OCI-LY7 (cell line): ENCODE results near the gene F2RL3. TPM values are rescaled to one million over a fixed set of nuclear protein-coding genes. Genes with fewer than 3 reads are reported as not detected.

Source experiments
- BruUV-seq: library from RNA; stranded (reverse); fragments of 400-500 nt; replicated peaks from 2 replicates; lab custom pipeline; 2021; lab: Mats Ljungman, UMichigan
- CTCF ChIA-PET: fragments of 300-600 bp; sonication (Branson Sonifier 250); formaldehyde crosslinking; loops from one replicate; lab custom pipeline; 2022; ENCODE audit warnings: antibody characterized with exemption; ENCODE audit not compliant: unreplicated experiment; lab: Charles Lee
- POLR2A ChIA-PET: fragments of 300-600 bp; sonication (Branson Sonifier 250); formaldehyde crosslinking; loops from one replicate; lab custom pipeline; 2022; ENCODE audit warnings: antibody characterized with exemption; lab: Charles Lee
- DNase-seq: peaks from one replicate; pipeline ENCODE4 v3.0.0-alpha.2; 2015; ENCODE audit warnings: low spot score
- H2AFZ ChIP-seq: fragments of 200-600 bp; sonication (generic), shearing (Covaris generic); 2 replicates; pipeline ENCODE4 v1.6.1; 2014; ENCODE audit warnings: mild to moderate bottlenecking, antibody characterized with exemption, low read length, moderate library complexity
- H3K27ac ChIP-seq: fragments of 200-600 bp; sonication (generic); 2 replicates; pipeline ENCODE4 v1.5.1; 2014; ENCODE audit warnings: mixed run types, low read depth, mild to moderate bottlenecking, moderate library complexity, low read length, inconsistent platforms; ENCODE audit not compliant: poor library complexity, severe bottlenecking
- H3K36me3 ChIP-seq: fragments of 200-600 bp; sonication (generic); 2 replicates; pipeline ENCODE4 v1.6.1; 2014; ENCODE audit warnings: mild to moderate bottlenecking, antibody characterized with exemption, low read length, moderate library complexity, mixed read lengths; ENCODE audit not compliant: insufficient read depth
- H3K4me1 ChIP-seq: fragments of 200-600 bp; sonication (generic); 2 replicates; pipeline ENCODE4 v1.5.1; 2014; ENCODE audit warnings: mild to moderate bottlenecking, low read length; ENCODE audit not compliant: insufficient read depth, poor library complexity, severe bottlenecking
- H3K4me2 ChIP-seq: fragments of 200-600 bp; sonication (generic); 2 replicates; pipeline ENCODE4 v1.6.1; 2014; ENCODE audit warnings: mild to moderate bottlenecking, low read length
- H3K4me3 ChIP-seq: fragments of 200-600 bp; sonication (generic); 2 replicates; pipeline ENCODE4 v1.5.1; 2014; ENCODE audit warnings: mild to moderate bottlenecking, low read depth, low read length; ENCODE audit not compliant: poor library complexity, severe bottlenecking
- H3K79me2 ChIP-seq: fragments of 200-600 bp; sonication (generic); 2 replicates; pipeline ENCODE4 v1.6.1; 2016; ENCODE audit warnings: low read depth, mild to moderate bottlenecking, low read length, moderate library complexity, mixed read lengths; ENCODE audit not compliant: insufficient read depth
- H3K9me2 ChIP-seq: fragments of 200-600 bp; sonication (generic); 2 replicates; pipeline ENCODE4 v1.6.1; 2016; ENCODE audit warnings: mild to moderate bottlenecking, low read length, mixed read lengths; ENCODE audit not compliant: insufficient read depth
- H3K9me3 ChIP-seq: fragments of 200-600 bp; sonication (generic); 2 replicates; pipeline ENCODE4 v1.6.1; 2014; ENCODE audit warnings: mild to moderate bottlenecking, mixed run types, low read length, mixed read lengths
- H4K20me1 ChIP-seq: fragments of 200-600 bp; sonication (generic); 2 replicates; pipeline ENCODE4 v1.6.1; 2014; ENCODE audit warnings: mild to moderate bottlenecking, antibody characterized with exemption, low read length, moderate library complexity, mixed read lengths; ENCODE audit not compliant: insufficient read depth
- EZH2phosphoT487 ChIP-seq: fragments of 200-600 bp; sonication (generic); IDR thresholded peaks from 2 replicates; pipeline ENCODE4 v1.6.1; 2018; ENCODE audit warnings: low read depth, borderline replicate concordance, mild to moderate bottlenecking, mixed run types, antibody characterized with exemption, low read length, moderate library complexity, mixed read lengths
- intact Hi-C: fragments of 100-400 bp; cut with micrococcal nuclease; formaldehyde crosslinking; loops from one replicate; pipeline ENCODE4 v1.10.0; 2022; ENCODE audit not compliant: unreplicated experiment
- total RNA-seq, 2 experiments: library from RNA; depleted of rRNA in 1 of 2; stranded (reverse); fragments of >200 nt in 1 of 2; shearing (Covaris generic) in 1 of 2; gene quantifications; 2 replicates each; pipeline ENCODE4 v1.2.3, GENCODE V29; 2014 to 2022
- TF ChIP-seq, protein P1 (sequence below): fragments of 200-600 bp; sonication (generic); conservative IDR thresholded peaks from 2 replicates; pipeline ENCODE4 v1.5.1; 2014; ENCODE audit warnings: mild to moderate bottlenecking, antibody characterized with exemption, low read length, moderate library complexity, mixed read lengths

Gene F2RL3
- total RNA-seq, 2 experiments from 2014 or later: 0.10 TPM; not detected in 1

GRCh38 chr19:16896146-16897028 is 7.6 kb downstream of the F2RL3 start:
- intact Hi-C loops: loop anchor here (5.0 to 10.0 kb wide), 3 partner anchors 69 to 348 kb away; partner anchors contain the start of genes NR2F6 and SIN3B
- peak overlapping the region; percentile 48 for H3K4me3 ChIP-seq
- CTCF ChIA-PET: no interaction called here
- POLR2A ChIA-PET: no interaction called here
- H3K27ac ChIP-seq: no peak overlapping the region
- no peak overlapping the region for H2AFZ ChIP-seq
- no peaks in the 10 kb centered on the region for H3K79me2 ChIP-seq
- no peaks in the 10 kb centered on the region for H3K36me3 ChIP-seq
- TF ChIP-seq, protein P1, sequence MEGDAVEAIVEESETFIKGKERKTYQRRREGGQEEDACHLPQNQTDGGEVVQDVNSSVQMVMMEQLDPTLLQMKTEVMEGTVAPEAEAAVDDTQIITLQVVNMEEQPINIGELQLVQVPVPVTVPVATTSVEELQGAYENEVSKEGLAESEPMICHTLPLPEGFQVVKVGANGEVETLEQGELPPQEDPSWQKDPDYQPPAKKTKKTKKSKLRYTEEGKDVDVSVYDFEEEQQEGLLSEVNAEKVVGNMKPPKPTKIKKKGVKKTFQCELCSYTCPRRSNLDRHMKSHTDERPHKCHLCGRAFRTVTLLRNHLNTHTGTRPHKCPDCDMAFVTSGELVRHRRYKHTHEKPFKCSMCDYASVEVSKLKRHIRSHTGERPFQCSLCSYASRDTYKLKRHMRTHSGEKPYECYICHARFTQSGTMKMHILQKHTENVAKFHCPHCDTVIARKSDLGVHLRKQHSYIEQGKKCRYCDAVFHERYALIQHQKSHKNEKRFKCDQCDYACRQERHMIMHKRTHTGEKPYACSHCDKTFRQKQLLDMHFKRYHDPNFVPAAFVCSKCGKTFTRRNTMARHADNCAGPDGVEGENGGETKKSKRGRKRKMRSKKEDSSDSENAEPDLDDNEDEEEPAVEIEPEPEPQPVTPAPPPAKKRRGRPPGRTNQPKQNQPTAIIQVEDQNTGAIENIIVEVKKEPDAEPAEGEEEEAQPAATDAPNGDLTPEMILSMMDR: no peak
- no peak for TF ChIP-seq EZH2phosphoT487
- H3K9me2 ChIP-seq: no peaks in the 10 kb centered on the region
- peaks cover 34% of the 10 kb centered on the region for H3K4me1 ChIP-seq
- H3K4me2 ChIP-seq: peak overlapping the region; percentile 54
- no peaks in the 10 kb centered on the region for H4K20me1 ChIP-seq
- DNase-seq: no peak
- H3K9me3 ChIP-seq: no peaks in the 10 kb centered on the region
- BruUV-seq: no TSS peak

- Histone ChIP-seq H3K79me2 (no peaks in the 10 kb centered on the region), H3K4me3 (peak overlapping the region; percentile 75), H3K4me2 (peak overlapping the region; percentile 71), H2AFZ (peak overlapping the region; percentile 66), H3K36me3 (no peaks in the 10 kb centered on the region), H4K20me1 (no peaks in the 10 kb centered on the region), H3K4me1 (peaks cover 32% of the 10 kb centered on the region), H3K9me2 (no peaks in the 10 kb centered on the region), H3K9me3 (no peaks in the 10 kb centered on the region), H3K27ac (no peak overlapping the region)
- no peak for TF ChIP-seq EZH2phosphoT487
- TF ChIP-seq, protein P1: no peak
- ChIA-PET POLR2A (no interaction called here), CTCF (no interaction called here)
- BruUV-seq: no TSS peak
- DNase-seq: peak; percentile 86
- intact Hi-C loops: loop anchor here (5.0 to 10.0 kb wide), 3 partner anchors 70 to 348 kb away; partner anchors contain the start of genes NR2F6 and SIN3B
Measured at GRCh38 chr19:16897029-16897855, 8.4 kb downstream of the F2RL3 start.
